ENCODE data around the gene ZNF618. TPM values are rescaled to one million over a fixed set of nuclear protein-coding genes. Genes with fewer than 3 reads are reported as not detected.

Gene ZNF618
- total RNA-seq, 2 donors from 2014 or later: 3.1 to 3.3 TPM

DNA sequence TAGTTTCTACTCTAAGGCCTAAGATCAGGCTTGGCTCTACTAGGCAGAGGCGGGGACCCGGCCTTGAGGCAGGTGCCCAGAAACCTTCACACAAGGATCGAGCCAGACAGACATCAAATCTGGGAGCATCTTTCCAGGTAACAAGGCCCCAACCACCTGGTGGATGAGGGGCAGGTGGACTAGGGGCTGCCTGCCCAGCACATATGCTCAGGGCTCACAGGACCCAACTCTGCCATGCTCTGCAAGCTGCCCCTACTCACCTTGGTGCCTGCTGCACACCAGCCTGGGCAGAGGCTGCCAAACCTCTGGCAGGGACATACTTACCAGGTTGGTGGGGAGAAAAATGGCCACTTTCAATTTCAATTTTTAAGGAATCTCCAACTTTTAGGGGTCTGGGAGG is 2.2 kb upstream of the ZNF618 start:
- DNase-seq: no peak
- Histone ChIP-seq H3K9me3 (no peaks in the 10 kb centered on the region), H3K4me1 (no peaks in the 10 kb centered on the region), H3K27me3 (no peaks in the 10 kb centered on the region), H3K36me3 (no peaks in the 10 kb centered on the region), H3K4me3 (no peak overlapping the region), H3K27ac (no peak overlapping the region), H3K9ac (ENCODE audit: low read depth in 2 of 2, low read length in 2 of 2) (no peak overlapping the region)
- intact Hi-C loops (cut with DNase I): no loop called here
- TF ChIP-seq CTCF (IDR thresholded peaks at IDR 0.05): no peak

DNA sequence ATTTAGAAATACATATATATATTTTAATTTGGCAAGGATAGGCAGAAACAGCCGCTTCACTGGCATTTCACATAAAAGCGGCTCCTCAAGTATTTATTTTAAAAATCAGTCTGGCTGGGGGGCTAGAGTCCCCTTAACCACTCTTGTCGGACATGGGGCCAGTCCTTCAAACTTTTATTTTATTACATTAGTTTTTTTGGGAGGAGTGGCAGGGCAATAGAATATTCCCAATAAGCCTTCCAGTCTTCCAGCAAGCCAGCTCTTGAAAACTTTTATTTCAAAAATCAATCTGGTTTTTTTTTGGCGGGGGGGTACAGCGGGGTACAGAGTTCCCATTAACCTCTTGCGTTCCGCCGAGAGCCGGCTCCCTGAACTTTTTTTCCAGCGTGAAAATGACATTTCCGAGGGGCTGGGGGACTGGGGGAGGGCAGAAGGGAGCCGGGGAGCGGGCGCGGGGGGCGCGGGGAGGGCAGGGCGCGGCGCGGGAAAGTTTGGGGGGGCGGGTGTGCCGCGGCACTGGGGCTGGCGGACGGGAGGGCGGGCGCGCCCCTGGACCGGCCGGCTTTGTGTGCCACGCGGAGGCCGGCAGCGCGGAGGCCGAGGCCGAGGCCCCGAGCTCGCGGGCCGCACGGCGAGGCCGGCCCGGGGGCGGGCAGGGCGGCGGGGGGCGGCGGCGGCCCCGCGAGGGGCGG is 504 bp upstream of the ZNF618 start:
- Histone ChIP-seq H3K36me3 (no peaks in the 10 kb centered on the region), H3K27me3 (no peaks in the 10 kb centered on the region), H3K9ac (ENCODE audit: low read depth in 2 of 2, low read length in 2 of 2) (no peak overlapping the region), H3K9me3 (no peaks in the 10 kb centered on the region), H3K4me1 (no peaks in the 10 kb centered on the region), H3K4me3 (no peak overlapping the region), H3K27ac (no peak overlapping the region)
- DNase-seq: no peak
- intact Hi-C loops (cut with DNase I): loop anchor here (5.0 kb wide), 1 partner anchor 68 kb away; no protein-coding TSS in a partner anchor
- TF ChIP-seq CTCF (IDR thresholded peaks at IDR 0.05): no peak

DNA sequence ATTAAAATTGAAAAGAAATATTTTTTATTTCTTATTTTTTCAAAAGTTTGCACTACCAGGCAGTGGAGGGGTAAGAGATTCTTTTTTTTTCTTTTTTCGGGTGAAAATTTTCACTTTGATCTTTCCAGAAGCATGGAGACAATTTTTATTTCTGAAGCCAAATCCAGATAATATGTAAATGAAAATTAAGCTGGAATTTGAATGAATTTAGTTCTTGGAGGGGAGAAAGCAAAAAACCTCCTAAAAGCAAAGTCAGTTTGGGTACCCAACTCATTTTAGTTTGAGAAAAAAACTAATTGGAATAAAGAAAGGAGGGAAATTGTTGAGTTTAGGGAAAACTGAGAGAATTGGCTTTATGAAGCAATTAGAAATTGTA is 872 bp downstream of the ZNF618 start:
- no peak overlapping the region for H3K27ac ChIP-seq
- no peak for TF ChIP-seq CTCF (IDR thresholded peaks at IDR 0.05)
- no peaks in the 10 kb centered on the region for H3K36me3 ChIP-seq
- no peaks in the 10 kb centered on the region for H3K9me3 ChIP-seq
- intact Hi-C loops (cut with DNase I): loop anchor here (5.0 kb wide), 1 partner anchor 70 kb away; no protein-coding TSS in a partner anchor
- H3K27me3 ChIP-seq: no peaks in the 10 kb centered on the region
- no peaks in the 10 kb centered on the region for H3K4me1 ChIP-seq
- no peak overlapping the region for H3K9ac ChIP-seq (ENCODE audit: low read depth in 2 of 2, low read length in 2 of 2)
- no peak for DNase-seq
- peak overlapping the region; percentile 75 for H3K4me3 ChIP-seq

DNA sequence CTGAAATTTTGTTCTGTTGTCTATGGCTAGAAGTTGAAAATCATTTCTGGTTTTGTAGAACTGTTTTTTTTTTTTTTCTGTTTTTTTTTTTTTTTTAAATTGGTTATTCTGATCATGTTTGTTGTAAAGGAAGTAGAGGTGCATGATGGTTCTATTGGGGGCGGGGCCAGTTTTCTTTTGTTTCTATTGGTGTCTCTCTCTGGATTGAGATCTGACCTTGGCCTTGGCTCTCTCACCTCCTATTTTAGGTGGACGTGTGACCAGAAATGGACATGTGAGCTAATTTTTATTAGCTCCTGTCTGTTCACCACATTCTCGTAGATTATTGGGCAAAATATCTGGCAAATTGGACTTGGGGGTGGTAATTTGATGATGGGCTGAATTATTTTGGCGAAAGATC is 3.2 kb downstream of the ZNF618 start:
- H3K27me3 ChIP-seq: no peaks in the 10 kb centered on the region
- H3K9me3 ChIP-seq: no peaks in the 10 kb centered on the region
- H3K4me3 ChIP-seq: no peak overlapping the region
- H3K9ac ChIP-seq (ENCODE audit: low read depth in 2 of 2, low read length in 2 of 2): no peak overlapping the region
- intact Hi-C loops (cut with DNase I): loop anchor here (5.0 kb wide), 1 partner anchor 72 kb away; no protein-coding TSS in a partner anchor
- no peaks in the 10 kb centered on the region for H3K36me3 ChIP-seq
- H3K4me1 ChIP-seq: no peaks in the 10 kb centered on the region
- DNase-seq: no peak
- no peak overlapping the region for H3K27ac ChIP-seq
- no peak for TF ChIP-seq CTCF (IDR thresholded peaks at IDR 0.05)

GRCh38 chr9:113879911-113880310 is 3.8 kb downstream of the ZNF618 start:
- H3K9ac ChIP-seq (ENCODE audit: low read depth in 2 of 2, low read length in 2 of 2): no peak overlapping the region
- H3K36me3 ChIP-seq: no peaks in the 10 kb centered on the region
- DNase-seq: no peak
- H3K4me1 ChIP-seq: no peaks in the 10 kb centered on the region
- H3K9me3 ChIP-seq: no peaks in the 10 kb centered on the region
- H3K4me3 ChIP-seq: no peak overlapping the region
- no peak for TF ChIP-seq CTCF (IDR thresholded peaks at IDR 0.05)
- H3K27ac ChIP-seq: no peak overlapping the region
- intact Hi-C loops (cut with DNase I): loop anchor here (5.0 kb wide), 1 partner anchor 73 kb away; no protein-coding TSS in a partner anchor
- no peaks in the 10 kb centered on the region for H3K27me3 ChIP-seq
